ENCODE results near the gene ZNF385C.

Gene ZNF385C

DNA sequence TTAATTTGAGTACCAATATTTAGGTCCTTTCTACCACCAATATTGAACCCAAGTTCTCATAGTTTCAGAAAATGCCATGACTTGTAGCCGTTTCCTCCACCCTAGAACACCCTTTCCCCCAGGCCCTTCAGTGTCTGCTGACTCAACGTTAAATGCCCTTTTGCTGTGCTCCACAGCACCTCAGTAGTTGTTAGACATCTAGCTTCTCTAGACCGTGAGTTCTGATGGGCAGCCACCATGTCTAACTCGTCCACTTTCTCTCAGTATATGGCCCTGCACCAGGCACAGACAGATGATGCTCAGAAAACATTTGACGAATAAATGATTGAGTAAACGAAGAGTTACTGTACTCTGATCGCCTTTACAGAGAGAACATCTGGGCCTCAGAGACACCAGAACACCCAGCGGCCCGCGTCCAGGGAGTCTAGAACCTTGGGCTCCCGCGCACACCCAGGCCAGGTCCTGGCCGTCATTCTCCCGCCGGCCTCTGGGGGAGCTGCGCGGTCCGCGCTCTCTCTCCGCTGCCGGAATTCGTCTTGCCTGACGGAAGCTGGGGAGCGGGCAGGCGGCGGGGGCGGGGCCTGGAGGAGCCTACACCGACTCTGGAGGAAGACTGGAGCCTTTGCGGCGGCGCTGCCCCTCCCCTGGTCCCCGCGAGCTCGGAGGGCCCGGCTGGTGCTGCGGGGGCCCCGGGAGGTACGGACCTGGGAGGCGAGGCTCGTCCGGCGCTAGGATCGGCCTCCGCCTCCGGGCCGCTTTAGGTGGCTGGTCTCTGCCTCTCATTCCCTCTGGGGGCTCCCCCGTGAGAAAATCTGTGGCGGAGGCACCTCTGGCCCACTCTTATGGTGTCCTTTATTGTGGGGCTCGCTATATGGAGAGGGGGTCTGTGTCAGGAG, 78.5 kb downstream of the ZNF385C start, which contains the start of gene NKIRAS2:
NKIRAS2 (plus strand) TSS at position 582 of the 896 bp plus-strand sequence. CDS start 1,488 bp downstream, outside the sequence.
- peak within 1 kb of the TSS; percentile 76 for H3K27ac ChIP-seq
- DNase-seq (ENCODE audit: low spot score) = peak; percentile 92
- peak; percentile 96 for TF ChIP-seq CTCF (conservative IDR thresholded peaks at IDR 0.05; ENCODE audit: low read depth)
- ChIA-PET CTCF (interaction anchor here (0.6 to 0.9 kb wide), 6 partner anchors 32 to 1987 kb away, joined by 3 to 5 read pairs (median 3); no protein-coding TSS in a partner anchor), POLR2A (ENCODE audit: low non-redundant PET) (interaction anchor here (0.6 kb wide), 1 partner anchor 1294 kb away, joined by 3 read pairs; no protein-coding TSS in a partner anchor)

DNA sequence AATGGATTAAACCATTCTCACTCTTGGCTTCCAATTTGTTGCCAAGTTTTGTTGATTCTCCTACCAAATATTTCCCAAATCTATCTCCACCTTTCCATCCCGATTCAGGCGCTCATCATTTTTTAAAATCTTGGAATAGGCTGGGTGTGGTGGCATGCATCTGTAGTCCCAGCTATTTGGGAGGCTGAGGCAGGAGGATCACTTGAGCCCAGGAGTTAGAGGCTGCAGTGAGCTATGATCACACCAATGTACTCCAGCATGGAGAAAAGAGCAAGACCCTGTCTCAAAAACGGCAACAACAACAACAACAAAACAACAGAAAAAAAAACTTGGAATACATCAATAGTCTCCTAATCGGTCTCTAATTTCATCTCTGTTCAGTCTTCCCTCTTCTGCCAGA, 79.3 kb downstream of the ZNF385C start:
- POLR2A ChIA-PET (ENCODE audit: low non-redundant PET) = interaction anchor here (2.1 kb wide), 1 partner anchor 52 kb away, joined by 11 read pairs; the partner anchor contains the start of gene CNP
- CTCF ChIA-PET = interaction anchor here (0.6 kb wide), 1 partner anchor 56 kb away, joined by 3 read pairs; no protein-coding TSS in a partner anchor
- DNase-seq (ENCODE audit: low spot score) = no peak
- no peak for TF ChIP-seq CTCF (conservative IDR thresholded peaks at IDR 0.05; ENCODE audit: low read depth)
- H3K27ac ChIP-seq = no peak overlapping the region

DNA sequence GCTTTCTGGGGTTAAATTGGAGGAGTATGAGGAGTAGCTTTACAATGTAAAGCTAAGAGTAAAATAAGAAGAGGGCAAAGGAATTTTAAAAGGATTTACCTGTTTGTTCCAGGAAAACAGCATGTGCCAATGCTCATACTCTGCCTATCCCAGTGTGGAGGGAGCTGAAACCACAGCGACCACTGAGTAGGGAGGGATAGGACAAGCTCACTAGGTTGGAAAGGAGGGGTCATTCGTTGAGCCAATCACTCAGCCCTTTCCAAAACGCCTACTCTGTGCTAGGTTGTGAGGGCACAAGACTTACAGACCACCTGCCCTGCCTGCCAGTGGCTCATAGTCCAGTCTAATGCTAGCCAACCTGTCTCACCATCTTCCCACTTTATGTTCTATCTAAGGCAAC, 79.9 kb downstream of the ZNF385C start:
- no peak for TF ChIP-seq CTCF (conservative IDR thresholded peaks at IDR 0.05; ENCODE audit: low read depth)
- ChIA-PET CTCF (interaction anchor here (0.6 to 1.0 kb wide), 4 partner anchors 55 to 220 kb away, joined by 3 to 6 read pairs (median 3); no protein-coding TSS in a partner anchor), POLR2A (ENCODE audit: low non-redundant PET) (interaction anchor here (2.1 kb wide), 1 partner anchor 52 kb away, joined by 11 read pairs; the partner anchor contains the start of gene CNP)
- peak overlapping the region; percentile 91 for H3K27ac ChIP-seq
- no peak for DNase-seq (ENCODE audit: low spot score)

DNA sequence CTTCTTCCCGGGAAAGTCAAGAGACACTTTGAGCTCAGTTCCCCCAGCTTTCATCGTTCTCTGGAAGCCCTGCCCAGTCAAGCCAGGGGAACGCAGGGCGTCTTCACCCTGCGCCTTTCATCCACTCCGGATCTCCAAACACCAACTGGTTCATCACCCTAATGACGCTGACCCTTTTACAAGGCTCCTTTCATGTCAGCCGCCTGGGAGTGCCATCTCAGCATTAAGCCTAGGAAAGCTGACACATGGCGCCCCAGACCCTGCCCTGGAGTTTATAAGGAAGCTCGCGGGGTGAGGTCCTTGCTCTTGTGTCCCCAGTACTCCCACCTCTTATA, 80.4 kb downstream of the ZNF385C start:
- POLR2A ChIA-PET (ENCODE audit: low non-redundant PET) = interaction anchor here (0.6 to 2.1 kb wide), 2 partner anchors 20 to 51 kb away, joined by 3 to 11 read pairs; partner anchors contain the start of gene CNP
- TF ChIP-seq CTCF (conservative IDR thresholded peaks at IDR 0.05; ENCODE audit: low read depth) = no peak
- DNase-seq (ENCODE audit: low spot score) = peak; percentile 72
- CTCF ChIA-PET = interaction anchor here (0.6 to 1.2 kb wide), 4 partner anchors 26 to 220 kb away, joined by 3 to 6 read pairs (median 3); no protein-coding TSS in a partner anchor
- peak overlapping the region; percentile 91 for H3K27ac ChIP-seq

- peak within 1 kb of the TSS; percentile 91 for H3K27ac ChIP-seq
- no peak for TF ChIP-seq CTCF (conservative IDR thresholded peaks at IDR 0.05; ENCODE audit: low read depth)
- ChIA-PET POLR2A (ENCODE audit: low non-redundant PET) (interaction anchor here (0.5 to 2.1 kb wide), 4 partner anchors 18 to 217 kb away, joined by 3 to 11 read pairs (median 6); partner anchors contain the start of gene CNP), CTCF (interaction anchor here (0.6 to 1.2 kb wide), 2 partner anchors 25 to 55 kb away, joined by 3 read pairs; no protein-coding TSS in a partner anchor)
- peak; percentile 92 for DNase-seq (ENCODE audit: low spot score)
These were observed 81.1 kb downstream of the ZNF385C start, which contains the start of gene DNAJC7 for GRCh38 chr17:42016941-42017865. Gene DNAJC7 (minus strand): TSS chr17:42017439. CDS start chr17:42017416, 23 bp downstream.
